GM10266 (cell line): ENCODE measurements around the gene FPR3.

Source experiments
- DNase-seq: peaks from one replicate; pipeline ENCODE4 v3.0.0; 2012; ENCODE audit errors: extremely low spot score
- TF ChIP-seq, protein P1 (sequence below): IDR thresholded peaks from 2 replicates; pipeline ENCODE4 v1.5.1; 2012; ENCODE audit warnings: mild to moderate bottlenecking, low read depth; ENCODE audit not compliant: control insufficient read depth, insufficient read depth; ENCODE audit errors: missing control alignments

Gene FPR3

DNA sequence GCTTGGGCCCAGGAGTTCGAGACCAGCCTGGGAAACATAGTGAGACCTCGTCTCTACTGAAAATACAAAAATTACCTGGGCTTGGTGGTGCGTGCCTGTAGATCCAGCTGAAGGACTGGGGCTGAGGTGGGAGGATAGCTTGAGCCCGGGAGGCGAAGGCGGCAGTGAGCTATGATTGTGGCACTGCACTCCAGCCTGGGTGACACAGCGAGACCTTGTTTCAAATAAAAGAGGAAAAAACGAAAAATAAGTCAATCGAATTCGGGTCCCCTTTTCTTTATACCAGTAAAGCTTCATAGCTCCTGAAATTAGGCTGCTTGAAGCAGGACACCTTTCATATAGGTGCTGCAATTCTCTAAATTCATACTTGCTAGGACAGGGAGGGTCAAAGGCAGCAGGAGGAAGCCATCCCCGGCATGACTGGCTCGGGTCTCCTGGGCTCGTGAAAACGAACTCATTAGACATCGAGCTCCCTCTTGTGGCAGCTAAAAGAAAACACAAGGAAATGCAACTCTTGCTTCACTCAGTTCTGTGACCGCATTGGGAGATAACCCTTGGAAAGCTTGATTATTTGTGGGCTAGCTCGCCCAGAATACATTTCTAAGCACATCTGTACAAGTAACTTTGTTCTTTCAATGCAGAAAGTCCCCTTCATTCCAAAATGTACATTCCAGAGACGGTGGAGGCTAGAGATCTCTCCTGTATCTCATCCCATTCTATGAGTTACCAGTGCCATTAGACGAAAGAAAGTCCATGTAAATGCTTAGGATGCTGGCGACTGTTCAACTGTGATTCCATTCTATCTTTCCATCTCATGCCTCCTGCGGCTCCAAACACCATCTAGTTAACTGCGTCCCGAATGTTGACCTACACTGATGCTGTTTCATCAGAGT is 17.1 kb upstream of the FPR3 start:
- TF ChIP-seq, protein P1, sequence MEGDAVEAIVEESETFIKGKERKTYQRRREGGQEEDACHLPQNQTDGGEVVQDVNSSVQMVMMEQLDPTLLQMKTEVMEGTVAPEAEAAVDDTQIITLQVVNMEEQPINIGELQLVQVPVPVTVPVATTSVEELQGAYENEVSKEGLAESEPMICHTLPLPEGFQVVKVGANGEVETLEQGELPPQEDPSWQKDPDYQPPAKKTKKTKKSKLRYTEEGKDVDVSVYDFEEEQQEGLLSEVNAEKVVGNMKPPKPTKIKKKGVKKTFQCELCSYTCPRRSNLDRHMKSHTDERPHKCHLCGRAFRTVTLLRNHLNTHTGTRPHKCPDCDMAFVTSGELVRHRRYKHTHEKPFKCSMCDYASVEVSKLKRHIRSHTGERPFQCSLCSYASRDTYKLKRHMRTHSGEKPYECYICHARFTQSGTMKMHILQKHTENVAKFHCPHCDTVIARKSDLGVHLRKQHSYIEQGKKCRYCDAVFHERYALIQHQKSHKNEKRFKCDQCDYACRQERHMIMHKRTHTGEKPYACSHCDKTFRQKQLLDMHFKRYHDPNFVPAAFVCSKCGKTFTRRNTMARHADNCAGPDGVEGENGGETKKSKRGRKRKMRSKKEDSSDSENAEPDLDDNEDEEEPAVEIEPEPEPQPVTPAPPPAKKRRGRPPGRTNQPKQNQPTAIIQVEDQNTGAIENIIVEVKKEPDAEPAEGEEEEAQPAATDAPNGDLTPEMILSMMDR = peak; percentile 76
- DNase-seq = peak; percentile 62

DNA sequence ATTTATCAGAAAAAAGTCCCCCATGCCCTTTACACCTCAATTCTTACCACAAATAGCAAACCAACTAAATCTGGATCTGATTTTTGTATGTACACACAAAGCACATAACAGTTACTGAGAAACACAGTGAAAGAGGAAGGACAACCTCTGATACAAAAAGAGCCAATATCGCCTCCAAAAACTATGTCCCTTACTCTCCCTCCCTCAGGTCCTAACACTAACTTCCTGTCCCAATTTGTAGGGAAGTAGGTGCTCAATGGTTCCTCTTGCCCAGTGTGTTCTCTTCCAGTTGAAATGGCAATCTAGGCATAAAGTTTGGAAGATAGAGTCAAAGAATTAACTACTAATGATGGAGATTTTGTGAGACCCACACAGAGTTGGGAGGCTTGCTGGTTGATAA is 15.8 kb upstream of the FPR3 start:
- TF ChIP-seq, protein P1 = no peak
- no peak for DNase-seq

DNA sequence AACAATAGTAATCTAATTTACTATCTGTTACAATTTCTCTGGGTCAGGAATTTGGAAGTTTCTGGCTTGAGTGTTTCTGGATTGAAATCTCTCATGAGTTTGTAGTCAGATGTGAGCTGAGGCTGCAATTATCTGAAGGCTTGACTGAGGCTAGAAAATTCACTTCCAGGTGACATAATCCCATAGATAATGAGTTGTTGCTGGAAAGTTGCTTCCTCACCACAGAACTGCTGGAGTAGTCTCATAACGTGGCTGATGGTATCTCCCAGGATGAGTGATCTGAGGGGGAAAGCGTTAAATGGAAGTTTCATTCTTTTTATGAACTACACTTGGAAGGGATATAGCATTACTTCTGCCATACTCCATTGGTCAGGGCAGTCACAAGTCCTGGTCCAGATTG is 15.3 kb upstream of the FPR3 start:
- TF ChIP-seq, protein P1 = no peak
- DNase-seq = no peak

DNA sequence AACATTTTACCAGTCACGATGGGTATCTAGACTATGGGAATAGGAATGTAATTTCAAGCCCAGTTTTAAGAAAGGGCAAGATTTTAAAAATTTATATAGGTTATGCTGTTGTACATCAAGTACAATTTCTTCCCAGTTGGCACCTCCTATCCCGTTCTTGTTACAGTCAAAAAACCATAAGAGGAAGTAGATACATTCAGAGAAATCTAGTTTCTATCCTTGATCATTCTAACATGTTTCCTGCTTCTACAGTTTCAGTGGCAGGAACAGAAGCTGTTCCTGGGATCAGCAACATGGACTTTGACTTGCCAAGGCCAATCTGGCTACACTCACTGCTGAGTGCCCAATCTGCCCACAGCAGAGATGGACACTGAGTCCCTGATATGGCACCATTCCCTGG is 14.7 kb upstream of the FPR3 start:
- TF ChIP-seq, protein P1 = no peak
- DNase-seq = no peak

DNA sequence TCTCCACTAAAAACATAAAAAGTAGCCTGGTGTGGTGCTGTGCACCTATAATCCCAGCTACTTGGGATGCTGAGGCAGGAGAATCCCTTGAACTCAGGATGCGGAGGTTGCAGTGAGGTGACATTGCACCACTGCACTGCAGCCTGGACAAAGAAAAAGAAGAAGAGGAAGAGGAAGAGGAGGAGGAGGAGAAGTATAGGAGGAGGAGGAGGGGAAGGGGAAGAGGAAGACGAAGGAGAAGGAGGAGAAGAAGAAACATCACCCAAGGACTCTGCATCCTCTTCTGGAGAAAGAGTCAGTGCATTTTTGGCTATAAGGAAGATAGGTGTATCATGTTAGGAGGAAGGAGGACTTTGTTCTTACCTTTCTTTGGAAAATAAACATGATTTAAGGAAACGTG is 13.0 kb upstream of the FPR3 start:
- TF ChIP-seq, protein P1 = no peak

DNA sequence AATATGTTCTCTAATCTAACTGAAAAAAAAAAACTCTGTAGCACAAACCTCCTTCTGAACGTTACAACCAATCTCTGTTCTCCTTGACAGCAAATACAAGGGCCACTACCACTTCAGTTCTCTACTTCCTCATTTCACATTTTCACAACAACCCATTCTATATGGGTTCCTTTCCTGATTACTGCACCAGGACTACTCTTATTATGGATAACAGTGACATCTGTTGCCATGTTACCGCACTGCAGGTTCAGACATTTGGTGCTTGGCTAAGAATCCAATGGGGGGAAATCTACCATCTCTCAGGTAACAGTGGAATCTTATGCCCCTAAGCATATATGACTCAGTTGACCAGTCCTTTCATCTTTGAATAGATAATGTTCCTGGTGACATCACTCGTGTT is 11.6 kb upstream of the FPR3 start:
- no peak for DNase-seq
- TF ChIP-seq, protein P1 = no peak

More for the DNA sequence above, 13.0 kb upstream of the FPR3 start:
- DNase-seq = no peak

DNA sequence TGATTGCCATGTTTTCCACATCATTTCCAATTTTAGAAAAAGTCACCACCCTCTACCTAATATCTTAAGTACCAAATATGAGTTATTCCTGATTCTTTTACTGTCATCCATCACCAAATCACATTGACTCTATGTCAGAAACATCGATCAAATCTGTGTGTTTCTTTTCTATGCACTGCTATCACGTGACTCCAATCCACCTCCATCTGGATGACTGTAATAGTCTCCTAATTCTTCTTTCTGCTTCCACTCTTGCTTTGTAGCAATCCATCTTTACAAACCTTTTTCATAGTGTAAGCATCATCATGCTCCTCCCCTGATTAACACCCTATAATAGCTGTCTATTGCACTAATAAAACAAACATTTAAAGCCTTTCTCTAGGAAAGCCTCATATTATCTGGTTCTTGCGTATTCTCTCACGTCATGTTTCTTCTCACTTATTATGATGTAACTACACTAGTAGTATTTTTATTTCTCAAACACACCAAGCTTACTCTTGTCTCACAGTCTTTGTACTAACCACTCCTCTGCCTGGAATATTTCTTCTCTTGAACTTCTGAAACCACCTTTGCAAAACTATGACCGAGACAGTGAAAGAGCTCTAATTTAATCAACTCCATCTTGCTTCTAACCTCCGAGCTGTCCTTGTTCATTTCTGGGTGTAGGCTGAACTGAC is 10.7 kb upstream of the FPR3 start:
- TF ChIP-seq, protein P1 = no peak

More for the DNA sequence above, 10.7 kb upstream of the FPR3 start:
- DNase-seq = no peak
